ENCODE data around the gene YWHAB.
"Not testable (repeated sequence)": the region's sequence is repeated elsewhere in the genome, so short reads cannot be mapped to it uniquely, and the experiment has no call there.

Gene YWHAB

GRCh38 chr20:44885392-44886265 lies at the start of gene YWHAB:
Gene YWHAB, plus strand, starts transcription at chr20:44885705. Its CDS starts 15,829 bp downstream, at chr20:44901534.
- DNase-seq: peak; percentile 95

GRCh38 chr20:44836601-44837120 lies 48.8 kb upstream of the YWHAB start:
- no peak for DNase-seq

- no peak for DNase-seq
Measured at GRCh38 chr20:44837946-44838345, 47.6 kb upstream of the YWHAB start.

GRCh38 chr20:44838521-44838920 lies 47.0 kb upstream of the YWHAB start:
- DNase-seq: no peak

GRCh38 chr20:44839481-44839880 lies 46.0 kb upstream of the YWHAB start:
- no peak for DNase-seq

- no peak for DNase-seq
Measured at GRCh38 chr20:44840826-44841225, 44.7 kb upstream of the YWHAB start.

- DNase-seq: no peak
Measured at GRCh38 chr20:44841955-44842354, 43.5 kb upstream of the YWHAB start.

- no peak for DNase-seq
Measured at GRCh38 chr20:44843876-44844275, 41.6 kb upstream of the YWHAB start.

GRCh38 chr20:44848254-44849015 lies 37.1 kb upstream of the YWHAB start:
- no peak for DNase-seq

- no peak for DNase-seq
Measured at GRCh38 chr20:44849703-44850102, 35.8 kb upstream of the YWHAB start.

GRCh38 chr20:44850272-44850671 lies 35.2 kb upstream of the YWHAB start:
- DNase-seq: no peak

GRCh38 chr20:44850837-44851236 lies 34.7 kb upstream of the YWHAB start:
- DNase-seq: no peak

GRCh38 chr20:44851545-44851944 lies 34.0 kb upstream of the YWHAB start:
- DNase-seq: no peak

- DNase-seq: no peak
Measured at GRCh38 chr20:44856442-44856841, 29.1 kb upstream of the YWHAB start.

- no peak for DNase-seq
Measured at GRCh38 chr20:44856856-44857448, 28.6 kb upstream of the YWHAB start.

- DNase-seq: no peak
Measured at GRCh38 chr20:44858606-44859360, 26.7 kb upstream of the YWHAB start.

- DNase-seq: no peak
Measured at GRCh38 chr20:44861531-44862006, 23.9 kb upstream of the YWHAB start.

GRCh38 chr20:44862286-44862685 lies 23.2 kb upstream of the YWHAB start:
- no peak for DNase-seq

GRCh38 chr20:44863365-44864084 lies 22.0 kb upstream of the YWHAB start:
- not testable (repeated sequence) for DNase-seq

GRCh38 chr20:44864493-44864892 lies 21.0 kb upstream of the YWHAB start:
- not testable (repeated sequence) for DNase-seq

- no peak for DNase-seq
Measured at GRCh38 chr20:44866703-44867335, 18.7 kb upstream of the YWHAB start.

All from activated CD4-positive, alpha-beta T cell treated with anti-CD3 and anti-CD28 coated beads for 1 hour (primary cell).